ENCODE results near the gene EMC7.

The EMC7 gene

GRCh38 chr15:34099914-34100313 is 1.7 kb downstream of the EMC7 start:
- DNase-seq (ENCODE audit: insufficient read length, low spot score), result no peak
- FAIRE-seq, result no peak
- TF ChIP-seq CTCF (IDR thresholded peaks at IDR 0.05; ENCODE audit: insufficient read depth, missing control alignments), result no peak

- no peak for TF ChIP-seq CTCF (IDR thresholded peaks at IDR 0.05; ENCODE audit: insufficient read depth, missing control alignments)
- FAIRE-seq, result no peak
- no peak for DNase-seq (ENCODE audit: insufficient read length, low spot score)
Observed at GRCh38 chr15:34085746-34086145, 15.9 kb downstream of the EMC7 start.

GRCh38 chr15:34084086-34084485 is 17.6 kb downstream of the EMC7 start:
- TF ChIP-seq CTCF (IDR thresholded peaks at IDR 0.05; ENCODE audit: insufficient read depth, missing control alignments), result no peak
- no peak for DNase-seq (ENCODE audit: insufficient read length, low spot score)
- no peak for FAIRE-seq

GRCh38 chr15:34079904-34080303 is 21.8 kb downstream of the EMC7 start:
- no peak for FAIRE-seq
- DNase-seq (ENCODE audit: insufficient read length, low spot score), result no peak
- no peak for TF ChIP-seq CTCF (IDR thresholded peaks at IDR 0.05; ENCODE audit: insufficient read depth, missing control alignments)

- DNase-seq (ENCODE audit: insufficient read length, low spot score), result no peak
- FAIRE-seq, result no peak
- TF ChIP-seq CTCF (IDR thresholded peaks at IDR 0.05; ENCODE audit: insufficient read depth, missing control alignments), result no peak
Observed at GRCh38 chr15:34078900-34079299, 22.8 kb downstream of the EMC7 start.

GRCh38 chr15:34076785-34077184 is 24.9 kb downstream of the EMC7 start:
- no peak for TF ChIP-seq CTCF (IDR thresholded peaks at IDR 0.05; ENCODE audit: insufficient read depth, missing control alignments)
- no peak for FAIRE-seq
- DNase-seq (ENCODE audit: insufficient read length, low spot score), result no peak

- DNase-seq (ENCODE audit: insufficient read length, low spot score), result no peak
- no peak for FAIRE-seq
Observed at GRCh38 chr15:34070003-34070402, 31.7 kb downstream of the EMC7 start.

More at GRCh38 chr15:34070003-34070402, 31.7 kb downstream of the EMC7 start:
- no peak for TF ChIP-seq CTCF (IDR thresholded peaks at IDR 0.05; ENCODE audit: insufficient read depth, missing control alignments)
